ENCODE results near the gene MPL.

GRCh38 chr1:43395523-43395922 lies 57.9 kb downstream of the MPL start:
- TF ChIP-seq POLR2AphosphoS5 (IDR thresholded peaks at IDR 0.05) (no peak), CTCF (IDR thresholded peaks at IDR 0.05 in 8 of 11, conservative IDR thresholded peaks at IDR 0.05 in 3 of 11) (no peak), POLR2A (IDR thresholded peaks at IDR 0.05) (no peak)

Data from spleen (tissue), 7 donors.